OCI-LY3 (cell line): ENCODE results near the gene UNC5C.

ENCODE experiments used
- CTCF ChIP-seq: fragments of 200-600, 300-600 bp; sonication (generic); IDR thresholded peaks from 2 replicates; pipeline ENCODE4 v1.5.1; 2014; ENCODE audit warnings: antibody characterized with exemption, low read length, low read depth
- EZH2phosphoT487 ChIP-seq: fragments of 200-600 bp; shearing (Covaris generic); IDR thresholded peaks from 2 replicates; pipeline ENCODE4 v1.6.1; 2018; ENCODE audit warnings: antibody characterized with exemption, mixed run types, low read depth

GRCh38 chr4:95544113-95545103 lies 4.4 kb downstream of the UNC5C start:
- TF ChIP-seq CTCF (peak; percentile 20; the same call in 1 of the 2 replicates), EZH2phosphoT487 (no peak)
